Upper lobe of left lung (tissue), 4 donors: ENCODE data around the gene SLC39A5.

Experiments used
- POLR2A ChIP-seq, 4 donors: fragments of 450-650 bp; IDR thresholded peaks; one replicate each; pipeline ENCODE4 v1.5.1; 2016 to 2017; ENCODE audit warnings: antibody characterized with exemption in 4 of 4, mild to moderate bottlenecking in 2 of 4
- TF ChIP-seq, protein P1 (sequence below), 6 experiments: fragments of 450-650 bp in 4 of 6; fragments of 200-600 bp in 2 of 6; sonication (generic) in 2 of 6; IDR thresholded peaks; one replicate each; pipeline ENCODE4 v1.5.1; 2016 to 2019; ENCODE audit warnings: antibody characterized with exemption in 6 of 6

DNA sequence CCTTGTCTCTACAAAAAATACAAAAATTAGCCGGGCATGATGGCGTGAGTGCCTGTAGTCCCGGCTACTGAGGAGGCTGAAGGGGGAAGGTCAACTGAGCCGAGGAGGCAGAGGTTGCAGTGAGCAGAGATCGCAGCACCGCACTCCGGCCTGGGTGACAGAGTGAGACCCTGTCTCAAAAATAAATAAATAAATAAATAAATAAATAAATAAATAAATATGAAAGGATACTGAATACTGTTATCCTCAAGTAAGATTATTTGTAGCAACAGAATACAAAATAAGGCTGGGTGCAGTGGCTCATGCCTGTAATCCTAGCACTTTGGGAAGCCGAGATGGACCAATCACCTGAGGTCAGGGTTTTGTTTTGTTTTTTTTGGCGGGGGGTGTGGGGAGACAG is 10.0 kb upstream of the SLC39A5 start:
- TF ChIP-seq, protein P1, sequence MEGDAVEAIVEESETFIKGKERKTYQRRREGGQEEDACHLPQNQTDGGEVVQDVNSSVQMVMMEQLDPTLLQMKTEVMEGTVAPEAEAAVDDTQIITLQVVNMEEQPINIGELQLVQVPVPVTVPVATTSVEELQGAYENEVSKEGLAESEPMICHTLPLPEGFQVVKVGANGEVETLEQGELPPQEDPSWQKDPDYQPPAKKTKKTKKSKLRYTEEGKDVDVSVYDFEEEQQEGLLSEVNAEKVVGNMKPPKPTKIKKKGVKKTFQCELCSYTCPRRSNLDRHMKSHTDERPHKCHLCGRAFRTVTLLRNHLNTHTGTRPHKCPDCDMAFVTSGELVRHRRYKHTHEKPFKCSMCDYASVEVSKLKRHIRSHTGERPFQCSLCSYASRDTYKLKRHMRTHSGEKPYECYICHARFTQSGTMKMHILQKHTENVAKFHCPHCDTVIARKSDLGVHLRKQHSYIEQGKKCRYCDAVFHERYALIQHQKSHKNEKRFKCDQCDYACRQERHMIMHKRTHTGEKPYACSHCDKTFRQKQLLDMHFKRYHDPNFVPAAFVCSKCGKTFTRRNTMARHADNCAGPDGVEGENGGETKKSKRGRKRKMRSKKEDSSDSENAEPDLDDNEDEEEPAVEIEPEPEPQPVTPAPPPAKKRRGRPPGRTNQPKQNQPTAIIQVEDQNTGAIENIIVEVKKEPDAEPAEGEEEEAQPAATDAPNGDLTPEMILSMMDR (IDR thresholded peaks at IDR 0.05) = no peak
- TF ChIP-seq POLR2A (IDR thresholded peaks at IDR 0.05) = no peak
